Activated CD8-positive, alpha-beta T cell treated with anti-CD3 and anti-CD28 coated beads for 36 hours (primary cell): ENCODE measurements around the gene KRT78. TPM values are rescaled to one million over a fixed set of nuclear protein-coding genes. Genes with fewer than 3 reads are reported as not detected.

Experiments used
- ATAC-seq: fragments of 200-7000 bp; cut with Tn5 transposase; one replicate; pipeline ENCODE4 v1.10.0; 2021; ENCODE audit warnings: mild to moderate bottlenecking, moderate library complexity
- CTCF ChIA-PET: fragments of 350-600 bp; sonication (Branson Sonifier 250); formaldehyde crosslinking; loops from one replicate; lab custom pipeline; 2021; ENCODE audit warnings: antibody characterized with exemption; lab: Charles Lee
- POLR2A ChIA-PET: fragments of 350-600 bp; sonication (Branson Sonifier 250); formaldehyde crosslinking; loops from one replicate; lab custom pipeline; 2021; ENCODE audit warnings: antibody characterized with exemption; lab: Charles Lee
- DNase-seq: peaks from one replicate; pipeline ENCODE4 v3.0.0-alpha.2; 2020
- H3K27ac Mint-ChIP-seq: one replicate; pipeline ENCODE4 v1.8.0; 2021; ENCODE audit warnings: mild to moderate bottlenecking, mixed read lengths
- H3K27me3 Mint-ChIP-seq: one replicate; pipeline ENCODE4 v1.8.0; 2021; ENCODE audit warnings: mixed read lengths
- H3K36me3 Mint-ChIP-seq: one replicate; pipeline ENCODE4 v1.8.0; 2021; ENCODE audit warnings: low read depth, mixed read lengths
- H3K4me1 Mint-ChIP-seq: one replicate; pipeline ENCODE4 v1.8.0; 2021; ENCODE audit warnings: low read depth, mixed read lengths
- H3K4me3 Mint-ChIP-seq: one replicate; pipeline ENCODE4 v1.8.0; 2021; ENCODE audit warnings: mild to moderate bottlenecking, moderate library complexity, mixed read lengths
- H3K9me3 Mint-ChIP-seq: one replicate; pipeline ENCODE4 v1.8.0; 2021; ENCODE audit warnings: mixed read lengths
- CTCF ChIP-seq: fragments of 200-600 bp; IDR thresholded peaks from one replicate; pipeline ENCODE4 v1.8.0; 2022; ENCODE audit warnings: antibody characterized with exemption, mild to moderate bottlenecking
- intact Hi-C: fragments of 100-400 bp; cut with micrococcal nuclease; formaldehyde crosslinking; loops from one replicate; pipeline ENCODE4 v1.10.0; 2022
- total RNA-seq, 2 experiments: library from RNA; stranded (reverse); gene quantifications; one replicate each; pipeline ENCODE4 v1.2.3, GENCODE V29; 2021

Gene KRT78
- total RNA-seq, 2 experiments from 2014 or later, result not detected

GRCh38 chr12:52836491-52837412, 12.0 kb downstream of the KRT78 start:
- peak; percentile 46 for ATAC-seq
- peak overlapping the region; percentile 90 for H3K27ac Mint-ChIP-seq
- H3K27me3 Mint-ChIP-seq, result peaks cover 1% of the 10 kb centered on the region
- intact Hi-C loops, result no loop called here
- DNase-seq, result no peak
- no peaks in the 10 kb centered on the region for H3K9me3 Mint-ChIP-seq
- peaks cover 39% of the 10 kb centered on the region for H3K4me1 Mint-ChIP-seq
- peak overlapping the region; percentile 5 for H3K4me3 Mint-ChIP-seq
- no peak for TF ChIP-seq CTCF
- H3K36me3 Mint-ChIP-seq, result no peaks in the 10 kb centered on the region
- POLR2A ChIA-PET, result interaction anchor here (0.9 to 1.0 kb wide), 3 partner anchors 17 to 170 kb away, joined by 3 to 4 read pairs (median 3); partner anchors contain the start of gene EIF4B
- CTCF ChIA-PET, result interaction anchor here (1.4 to 4.2 kb wide), 3 partner anchors 34 to 43 kb away, joined by 3 to 19 read pairs (median 11); no protein-coding TSS in a partner anchor

GRCh38 chr12:52836042-52836466, 12.7 kb downstream of the KRT78 start:
- Mint-ChIP-seq H3K27ac (peak overlapping the region; percentile 90), H3K9me3 (no peaks in the 10 kb centered on the region), H3K36me3 (no peaks in the 10 kb centered on the region), H3K4me3 (peak overlapping the region; percentile 5), H3K27me3 (peaks cover 1% of the 10 kb centered on the region), H3K4me1 (peaks cover 39% of the 10 kb centered on the region)
- intact Hi-C loops, result no loop called here
- ATAC-seq, result peak; percentile 97
- ChIA-PET CTCF (interaction anchor here (1.4 to 4.2 kb wide), 3 partner anchors 34 to 44 kb away, joined by 3 to 19 read pairs (median 4); no protein-coding TSS in a partner anchor), POLR2A (interaction anchor here (0.9 to 1.0 kb wide), 4 partner anchors 13 to 170 kb away, joined by 3 to 4 read pairs (median 4); partner anchors contain the start of gene EIF4B)
- peak; percentile 92 for DNase-seq
- no peak for TF ChIP-seq CTCF

- ATAC-seq (peak; percentile 12), DNase-seq (peak; percentile 68)
- ChIA-PET POLR2A (interaction anchor here (1.0 kb wide), 2 partner anchors 13 to 18 kb away, joined by 4 read pairs; no protein-coding TSS in a partner anchor), CTCF (interaction anchor here (1.0 to 4.2 kb wide), 4 partner anchors 35 to 49 kb away, joined by 3 to 19 read pairs (median 4); no protein-coding TSS in a partner anchor)
- H3K27me3 Mint-ChIP-seq, result peaks cover 1% of the 10 kb centered on the region
- H3K4me1 Mint-ChIP-seq, result peaks cover 39% of the 10 kb centered on the region
- H3K36me3 Mint-ChIP-seq, result no peaks in the 10 kb centered on the region
- H3K4me3 Mint-ChIP-seq, result peak overlapping the region; percentile 25
- H3K9me3 Mint-ChIP-seq, result no peaks in the 10 kb centered on the region
- H3K27ac Mint-ChIP-seq, result peak overlapping the region; percentile 90
- intact Hi-C loops, result no loop called here
- no peak for TF ChIP-seq CTCF
Measured at GRCh38 chr12:52835271-52836041, 13.3 kb downstream of the KRT78 start.

- no peaks in the 10 kb centered on the region for H3K9me3 Mint-ChIP-seq
Measured at GRCh38 chr12:52834727-52835001, 14.1 kb downstream of the KRT78 start.

More at GRCh38 chr12:52834727-52835001, 14.1 kb downstream of the KRT78 start:
- Mint-ChIP-seq H3K4me1 (peaks cover 39% of the 10 kb centered on the region), H3K4me3 (no peak overlapping the region), H3K36me3 (no peaks in the 10 kb centered on the region), H3K27ac (peak overlapping the region; percentile 90), H3K27me3 (peaks cover 1% of the 10 kb centered on the region)
- POLR2A ChIA-PET, result no interaction called here
- intact Hi-C loops, result no loop called here
- CTCF ChIA-PET, result interaction anchor here (1.0 to 1.5 kb wide), 2 partner anchors 39 to 50 kb away, joined by 3 to 4 read pairs; no protein-coding TSS in a partner anchor
- no peak for TF ChIP-seq CTCF
- ATAC-seq, result no peak
- no peak for DNase-seq
